A549 treated with CpdA at 1 μM for 4 hours (cell line): Measurements from ENCODE around the gene EGR2. TPM values are rescaled to one million over a fixed set of nuclear protein-coding genes. Genes with fewer than 3 reads are reported as not detected.

Source experiments
- total RNA-seq: library from RNA; stranded (reverse); fragments of 200-300 nt; extraction: Qiagen RNA extraction; gene quantifications from 5 replicates; pipeline ENCODE4 v1.2.3, GENCODE V29; 2022; ENCODE audit warnings: low read depth

Gene EGR2
- 0.28 to 0.60 TPM (median 0.35 TPM) in 5 replicates for total RNA-seq

DNA sequence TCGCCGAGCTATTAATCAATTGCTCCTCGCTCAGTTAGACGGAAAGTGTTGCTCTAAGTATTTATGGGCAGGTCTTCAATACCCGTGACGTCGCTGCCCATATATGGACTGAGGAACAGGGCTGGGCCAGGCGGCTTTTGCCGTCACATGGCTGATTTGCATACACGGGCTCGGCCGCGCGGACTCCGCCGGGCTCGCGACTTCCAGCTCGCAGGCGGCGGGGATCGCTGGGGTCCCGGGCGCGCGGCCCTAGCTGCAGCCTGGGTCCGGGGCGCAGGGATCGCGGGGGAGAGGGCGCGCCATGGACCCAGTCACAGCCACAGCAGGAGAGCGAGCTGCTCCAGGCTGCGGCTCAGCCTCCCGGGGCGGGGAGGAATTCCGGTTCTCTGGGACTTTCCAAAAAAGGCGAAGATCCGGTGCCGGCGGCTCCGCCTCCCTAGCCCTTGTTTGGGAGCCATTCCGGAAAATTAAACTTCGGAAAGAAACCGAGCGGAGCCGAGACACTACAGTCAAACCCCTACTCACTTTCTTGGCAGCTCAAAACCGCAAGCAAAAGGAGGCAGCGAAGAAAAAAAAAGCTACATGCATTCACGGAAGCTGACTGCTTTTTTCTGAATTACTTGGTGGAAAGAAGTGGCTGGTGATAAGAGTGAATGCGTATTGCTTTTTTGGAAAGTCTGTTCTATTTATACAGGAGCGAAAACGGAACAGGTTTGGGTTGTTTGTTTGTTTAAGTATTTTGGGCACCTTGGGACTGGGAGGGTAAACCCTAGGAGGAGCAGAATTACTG lies at the start of gene EGR2:
TSS of gene EGR2 (minus strand) at position 36 of the 790 bp plus-strand sequence. CDS start 337 bp downstream, outside the sequence.

DNA sequence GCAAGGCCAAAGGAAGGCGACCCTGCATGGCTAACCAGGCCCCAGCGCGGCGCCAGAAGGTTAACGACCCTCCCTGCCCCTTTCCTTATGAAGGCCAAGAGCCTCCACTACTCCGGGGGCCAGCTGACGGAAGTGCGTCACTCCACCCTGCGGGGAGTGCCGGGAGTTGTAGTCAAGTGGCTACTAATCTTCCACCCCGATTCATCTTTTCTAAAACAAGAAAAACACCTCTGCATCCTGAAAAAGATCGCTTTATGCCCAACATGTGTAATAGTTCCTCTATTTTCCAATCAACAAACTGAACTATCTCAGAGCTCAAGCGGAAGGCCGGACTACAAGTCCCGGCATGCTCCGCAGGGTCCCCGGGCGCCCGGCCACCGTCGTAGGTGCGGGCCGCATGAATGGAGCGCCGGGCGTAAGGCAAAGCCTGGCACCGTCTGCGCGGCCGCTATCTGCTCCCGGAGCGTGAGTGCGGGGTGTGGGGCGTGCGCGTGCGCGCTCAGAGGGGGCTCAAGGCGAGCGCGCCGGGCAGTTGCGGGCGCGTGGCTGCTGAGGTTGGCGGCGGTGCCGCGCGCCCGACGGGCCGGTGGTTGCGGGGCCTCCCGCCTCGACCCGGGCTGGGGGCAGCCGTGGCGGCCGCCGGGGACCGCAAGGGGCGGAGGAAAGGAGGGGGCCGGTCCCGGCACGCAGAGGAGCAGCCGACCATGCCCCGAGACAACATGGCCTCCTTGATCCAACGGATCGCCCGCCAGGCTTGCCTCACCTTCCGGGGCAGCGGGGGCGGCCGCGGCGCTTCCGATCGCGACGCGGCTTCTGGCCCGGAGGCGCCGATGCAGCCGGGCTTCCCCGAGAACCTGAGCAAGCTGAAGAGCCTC lies 11.6 kb downstream of the EGR2 start, which contains the start of gene ADO:
TSS of gene ADO (plus strand) at position 365 of the 875 bp plus-strand sequence. CDS start at position 705, 340 bp downstream.

Other genes with a start within 250 kb of the EGR2 start
- gene ADO, start 11.6 kb downstream of the EGR2 start, total RNA-seq: 17.0 to 19.9 TPM (median 19.7 TPM) in 5 replicates